K562 (cell line): ENCODE measurements around the gene SHB. TPM values are rescaled to one million over a fixed set of nuclear protein-coding genes. Genes with fewer than 3 reads are reported as not detected.

ENCODE experiments used
- ATAC-seq: fragments of 200-7000 bp; cut with Tn5 transposase; 3 replicates; pipeline ENCODE4 v1.9.1; 2020; ENCODE audit warnings: moderate library complexity
- BruUV-seq: library from RNA; stranded (reverse); fragments of 400-500 nt; replicated peaks from 2 replicates; lab custom pipeline; 2021; lab: Mats Ljungman, UMichigan
- CTCF ChIA-PET: fragments of 300-600 bp; formaldehyde crosslinking; extraction: SDS; loops from one replicate; lab custom pipeline; 2021; ENCODE audit warnings: low intra/inter-chr PET ratio; lab: Yijun Ruan, JAX
- POLR2A ChIA-PET: fragments of 300-600, 350-650 bp; sonication (Branson Sonifier 250); formaldehyde crosslinking; extraction: SDS; loops from one replicate; lab custom pipeline; 2021; ENCODE audit warnings: antibody characterized with exemption, inconsistent platforms; lab: Yijun Ruan, JAX
- DNase-seq, 4 experiments: peaks; one replicate each; pipeline versions ENCODE4 v3.0.0 to v3.0.0-alpha.2; 2011 to 2018; ENCODE audit warnings: low spot score in 3 of 4, mixed read lengths in 3 of 4; ENCODE audit errors: extremely low read depth in 1 of 4
- FAIRE-seq: peaks from 2 replicates; lab custom pipeline; 2011; peaks lifted over from hg19 to GRCh38; lab: Jason Lieb, UNC
- H2AFZ ChIP-seq: 2 replicates; pipeline ENCODE4 v1.6.0; 2011; ENCODE audit warnings: low read depth, low read length, control low read depth, inconsistent platforms
- H3K27ac ChIP-seq: fragments of 200-600 bp; 3 replicates; pipeline ENCODE4 v1.8.0; 2011; ENCODE audit warnings: low read depth, mild to moderate bottlenecking, control low read depth, inconsistent platforms, low read length, moderate library complexity, mixed read lengths; ENCODE audit errors: extremely low read depth
- H3K27me3 ChIP-seq, 2 experiments: fragments of 300-600 bp in 1 of 2; 2 replicates in 1 of 2; 3 replicates in 1 of 2; pipeline versions ENCODE4 v1.6.0 to v1.8.0; 2011; ENCODE audit warnings: inconsistent platforms in 2 of 2, low read length in 2 of 2, mild to moderate bottlenecking in 1 of 2, mixed read lengths in 1 of 2, moderate library complexity in 1 of 2; ENCODE audit not compliant: control insufficient read depth in 2 of 2, insufficient read depth in 2 of 2
- H3K36me3 ChIP-seq: fragments of 300-600 bp; 3 replicates; pipeline ENCODE4 v1.8.0; 2011; ENCODE audit warnings: mild to moderate bottlenecking, low read length, inconsistent platforms; ENCODE audit not compliant: control insufficient read depth, insufficient read depth
- H3K4me1 ChIP-seq, 2 experiments: fragments of 200-600 bp in 1 of 2; replicated peaks in 1 of 2; 2 replicates in 1 of 2; 3 replicates in 1 of 2; pipeline versions ENCODE4 v1.5.1 to v1.8.0; 2011; ENCODE audit warnings: inconsistent platforms in 2 of 2, low read length in 2 of 2, mild to moderate bottlenecking in 1 of 2, mixed read lengths in 1 of 2, moderate library complexity in 1 of 2; ENCODE audit not compliant: control insufficient read depth in 2 of 2, insufficient read depth in 2 of 2
- H3K4me2 ChIP-seq: 2 replicates; pipeline ENCODE4 v1.6.1; 2011; ENCODE audit warnings: low read length, control low read depth, inconsistent platforms, mixed read lengths; ENCODE audit not compliant: insufficient read depth
- H3K4me3 ChIP-seq: fragments of 200-600 bp; sonication (generic), shearing (Covaris generic); 2 replicates; pipeline ENCODE4 v1.5.1; 2016; ENCODE audit warnings: control low read depth, inconsistent platforms
- H3K79me2 ChIP-seq: fragments of 200-600 bp; 3 replicates; pipeline ENCODE4 v1.8.0; 2011; ENCODE audit warnings: low read length, inconsistent platforms; ENCODE audit not compliant: control insufficient read depth, insufficient read depth
- H3K9ac ChIP-seq, 2 experiments: 2 replicates each; pipeline versions ENCODE4 v1.6.0 to v1.6.1; 2011; ENCODE audit warnings: low read depth in 2 of 2, low read length in 2 of 2, control low read depth in 1 of 2, inconsistent platforms in 1 of 2, mild to moderate bottlenecking in 1 of 2, mixed read lengths in 1 of 2; ENCODE audit not compliant: insufficient read depth in 1 of 2
- H3K9me1 ChIP-seq: one replicate; pipeline ENCODE4 v1.6.0; 2011; ENCODE audit warnings: inconsistent platforms, mild to moderate bottlenecking, low read length, moderate library complexity; ENCODE audit not compliant: control insufficient read depth, insufficient read depth
- H3K9me3 ChIP-seq: replicated peaks from 2 replicates; pipeline ENCODE4 v1.5.1; 2011; ENCODE audit warnings: low read depth, low read length, inconsistent platforms; ENCODE audit not compliant: control insufficient read depth, insufficient read depth
- H4K20me1 ChIP-seq: replicated peaks from 2 replicates; pipeline ENCODE4 v1.6.1; 2011; ENCODE audit warnings: low read length, inconsistent platforms, mixed read lengths; ENCODE audit not compliant: control insufficient read depth, insufficient read depth
- ARID3A ChIP-seq: IDR thresholded peaks from 2 replicates; pipeline ENCODE4 v1.6.1; 2012; ENCODE audit warnings: low read depth, low read length, improper control_type of control experiment, borderline replicate concordance
- ATF6 ChIP-seq: sonication (generic); formaldehyde crosslinking; IDR thresholded peaks from 2 replicates; pipeline ENCODE4 v1.4.0; 2020; ENCODE audit warnings: mild to moderate bottlenecking, missing genetic modification reagents
- BRF2 ChIP-seq: IDR thresholded peaks from 3 replicates; pipeline ENCODE4 v1.6.1; 2011; ENCODE audit warnings: borderline replicate concordance, mild to moderate bottlenecking; ENCODE audit not compliant: insufficient read length, insufficient read depth
- CGGBP1 ChIP-seq: fragments of 250-450 bp; sonication (Bioruptor Pico); IDR thresholded peaks from 2 replicates; pipeline ENCODE4 v1.9.0; 2021; ENCODE audit warnings: mild to moderate bottlenecking
- CUX1 ChIP-seq: fragments of 200-800 bp; sonication (Bioruptor generic); IDR thresholded peaks from 2 replicates; pipeline ENCODE4 v1.6.1; 2016; ENCODE audit warnings: missing genetic modification characterization, missing compliant biosample characterization
- EGR1 ChIP-seq: fragments of 450-650 bp; conservative IDR thresholded peaks from 2 replicates; pipeline ENCODE4 v1.6.1; 2017; ENCODE audit warnings: mild to moderate bottlenecking
- ETV5 ChIP-seq: sonication (generic); formaldehyde crosslinking; IDR thresholded peaks from 2 replicates; pipeline ENCODE4 v1.4.0; 2020; ENCODE audit warnings: low read depth, mild to moderate bottlenecking, missing genetic modification reagents
- FOXK1 ChIP-seq: sonication (generic); formaldehyde crosslinking; IDR thresholded peaks from 2 replicates; pipeline ENCODE4 v1.8.0; 2022; ENCODE audit warnings: missing genetic modification reagents, mild to moderate bottlenecking, borderline replicate concordance
- TBP ChIP-seq: optimal IDR thresholded peaks from 2 replicates; pipeline ENCODE3; 2011; ENCODE audit warnings: low read depth, low read length, improper control_type of control experiment
- THAP7 ChIP-seq: fragments of 250-450 bp; sonication (Bioruptor Pico); IDR thresholded peaks from 2 replicates; pipeline ENCODE4 v1.5.0; 2021
- WGBS: fragments of 100-300 bp; shearing (Covaris generic); methylation state at CpG from one replicate; pipeline ENCODE4 v1.1.6; 2016; ENCODE audit warnings: low coverage, mixed read lengths; ENCODE audit not compliant: insufficient coverage; ENCODE audit errors: missing lambda C conversion rate; 5-methylcytosine and 5-hydroxymethylcytosine counted together
- in situ Hi-C: fragments of 300-500 bp; cut with MboI; formaldehyde crosslinking; loops from 4 replicates; pipeline ENCODE4 v1.15.0; 2018; ENCODE audit warnings: inconsistent platforms, mixed read lengths
- intact Hi-C: fragments of 100-400 bp; cut with micrococcal nuclease; formaldehyde crosslinking; loops from 2 replicates; pipeline ENCODE4 v1.14.2; 2022
- polyA plus RNA-seq, 8 experiments: library from polyadenylated mRNA; depleted of rRNA in 4 of 8; stranded (reverse) in 5 of 8; unstranded in 3 of 8; fragments of >200 nt; fragmentation: Nextera tagmentation in 2 of 8; fragmentation: Illumina TruSeq in 1 of 8; extraction: Ambion mirVana in 2 of 8; extraction: Trizol in 1 of 8; gene quantifications; 2 replicates each; pipeline versions ENCODE4 v1.2.1 to v1.2.3, GENCODE V29; 2011 to 2014; ENCODE audit warnings: inconsistent platforms in 1 of 8, missing spikeins in 1 of 8
- total RNA-seq, 7 experiments: library from RNA; depleted of rRNA in 6 of 7; stranded (reverse); fragments of >200 nt in 6 of 7; fragmentation: Illumina TruSeq in 2 of 7; extraction: Trizol in 2 of 7; gene quantifications; 2 replicates each; pipeline versions ENCODE4 v1.2.1 to v1.2.3, GENCODE V29; 2011 to 2021; ENCODE audit warnings: low replicate concordance in 1 of 7

The SHB gene
- total and polyA plus RNA-seq, 9 of the 15 experiments (the other 6 are each of a cell fraction or from before 2014, with no cell fraction given) = 0.78 to 16.0 (median 5.3) TPM

GRCh38 chr9:37961351-37961750 is 107.7 kb downstream of the SHB start:
- Histone ChIP-seq H3K4me1 (peaks cover 18 to 22% of the 10 kb centered on the region in 2 experiments), H3K27me3 (no peaks in the 10 kb centered on the region), H3K9me3 (no peaks in the 10 kb centered on the region), H3K27ac (no peak overlapping the region), H4K20me1 (peaks cover 10% of the 10 kb centered on the region), H3K79me2 (no peaks in the 10 kb centered on the region), H2AFZ (no peak overlapping the region), H3K4me3 (no peak overlapping the region), H3K9me1 (peaks cover 14% of the 10 kb centered on the region), H3K4me2 (no peak overlapping the region), H3K36me3 (no peaks in the 10 kb centered on the region), H3K9ac (no peak overlapping the region)
- 54% methylated on average over 3 of the region's 3 CpGs for WGBS
- FAIRE-seq (no peak), DNase-seq (no peak), ATAC-seq (no peak)
- intact Hi-C loops = no loop called here
- in situ Hi-C loops = no loop called here
- ChIA-PET POLR2A (interaction anchor here (0.5 to 2.2 kb wide), 6 partner anchors 8 to 1109 kb away, joined by 3 to 5 read pairs (median 4); no protein-coding TSS in a partner anchor), CTCF (no interaction called here)
- no TSS peak for BruUV-seq
- TF ChIP-seq ATF6 (CRISPR knock-in tag) (no peak), THAP7 (CRISPR knock-in tag) (no peak), BRF2 (no peak), ETV5 (CRISPR knock-in tag) (no peak), FOXK1 (CRISPR knock-in tag) (no peak), TBP (no peak), CGGBP1 (CRISPR knock-in tag) (no peak), ARID3A (no peak), CUX1 (CRISPR knock-in tag) (no peak), EGR1 (no peak)
